ENCODE data around the gene NDUFB2. TPM values are rescaled to one million over a fixed set of nuclear protein-coding genes. Genes with fewer than 3 reads are reported as not detected.

The NDUFB2 gene
- total and polyA plus RNA-seq, 2 experiments from 2014 or later = 324 to 432 TPM

- H3K4me2 ChIP-seq (ENCODE audit: unreplicated experiment) = no peak overlapping the region
- no peak overlapping the region for H3K4me3 ChIP-seq
- no peak overlapping the region for H2AFZ ChIP-seq
- H3K27ac ChIP-seq = no peak overlapping the region
- no peaks in the 10 kb centered on the region for H3K27me3 ChIP-seq (replicated peaks; ENCODE audit: insufficient read depth)
- no peaks in the 10 kb centered on the region for H3K79me2 ChIP-seq (ENCODE audit: insufficient read depth)
- 72 to 80% methylated on average over 5 of the region's 5 CpGs for WGBS, 2 experiments (ENCODE audit: low coverage in 1 of 2, low lambda C conversion rate in 2 of 2, missing lambda C conversion rate in 2 of 2)
- TF ChIP-seq EZH2 (IDR thresholded peaks at IDR 0.05; ENCODE audit: insufficient read depth, poor library complexity, severe bottlenecking) (no peak), EZH2phosphoT487 (IDR thresholded peaks at IDR 0.05; ENCODE audit: insufficient read depth, low read depth) (no peak)
- in situ Hi-C loops (cut with MboI) = no loop called here
- no peaks in the 10 kb centered on the region for H3K9me3 ChIP-seq (ENCODE audit: low read depth)
- H4K20me1 ChIP-seq (ENCODE audit: insufficient read depth) = no peaks in the 10 kb centered on the region
- H3F3A ChIP-seq (ENCODE audit: insufficient read depth) = no peaks in the 10 kb centered on the region
- H3K36me3 ChIP-seq (ENCODE audit: low read depth) = no peaks in the 10 kb centered on the region
- no peaks in the 10 kb centered on the region for H3K4me1 ChIP-seq (ENCODE audit: insufficient read depth)
- peak; percentile 14 for DNase-seq
- H3K9me2 ChIP-seq (ENCODE audit: insufficient read depth) = no peaks in the 10 kb centered on the region
- no peak overlapping the region for H3K9ac ChIP-seq
These were observed 23.2 kb downstream of the NDUFB2 start for GRCh38 chr7:140719721-140720120.

- no peaks in the 10 kb centered on the region for H3K4me1 ChIP-seq (ENCODE audit: insufficient read depth)
- 95 to 100% methylated on average over 1 of the region's 1 CpG for WGBS, 2 experiments (ENCODE audit: low coverage in 1 of 2, low lambda C conversion rate in 2 of 2, missing lambda C conversion rate in 2 of 2)
- DNase-seq = no peak
- H3K79me2 ChIP-seq (ENCODE audit: insufficient read depth) = no peaks in the 10 kb centered on the region
- no peak overlapping the region for H3K4me2 ChIP-seq (ENCODE audit: unreplicated experiment)
- H3K36me3 ChIP-seq (ENCODE audit: low read depth) = no peaks in the 10 kb centered on the region
- H3K27ac ChIP-seq = no peak overlapping the region
- no peak overlapping the region for H3K9ac ChIP-seq
- TF ChIP-seq EZH2phosphoT487 (IDR thresholded peaks at IDR 0.05; ENCODE audit: insufficient read depth, low read depth) (no peak), EZH2 (IDR thresholded peaks at IDR 0.05; ENCODE audit: insufficient read depth, poor library complexity, severe bottlenecking) (no peak)
- no peaks in the 10 kb centered on the region for H3F3A ChIP-seq (ENCODE audit: insufficient read depth)
- H3K27me3 ChIP-seq (replicated peaks; ENCODE audit: insufficient read depth) = no peaks in the 10 kb centered on the region
- no peaks in the 10 kb centered on the region for H3K9me3 ChIP-seq (ENCODE audit: low read depth)
- no peaks in the 10 kb centered on the region for H3K9me2 ChIP-seq (ENCODE audit: insufficient read depth)
- no peak overlapping the region for H3K4me3 ChIP-seq
- in situ Hi-C loops (cut with MboI) = no loop called here
- no peak overlapping the region for H2AFZ ChIP-seq
- H4K20me1 ChIP-seq (ENCODE audit: insufficient read depth) = no peaks in the 10 kb centered on the region
These were observed 25.7 kb downstream of the NDUFB2 start for GRCh38 chr7:140722254-140722653.

- Histone ChIP-seq H3K27me3 (replicated peaks; ENCODE audit: insufficient read depth) (no peaks in the 10 kb centered on the region), H3K9me3 (ENCODE audit: low read depth) (no peaks in the 10 kb centered on the region), H3K9me2 (ENCODE audit: insufficient read depth) (no peaks in the 10 kb centered on the region), H3K4me1 (ENCODE audit: insufficient read depth) (peaks cover 6% of the 10 kb centered on the region), H3K27ac (no peak overlapping the region), H3F3A (ENCODE audit: insufficient read depth) (no peaks in the 10 kb centered on the region), H2AFZ (no peak overlapping the region), H3K4me2 (ENCODE audit: unreplicated experiment) (no peak overlapping the region), H3K36me3 (ENCODE audit: low read depth) (no peaks in the 10 kb centered on the region), H3K9ac (no peak overlapping the region), H3K4me3 (no peak overlapping the region), H4K20me1 (ENCODE audit: insufficient read depth) (no peaks in the 10 kb centered on the region), H3K79me2 (ENCODE audit: insufficient read depth) (no peaks in the 10 kb centered on the region)
- DNase-seq = no peak
- 98% methylated on average over 6 of the region's 6 CpGs for WGBS, 2 experiments (ENCODE audit: low coverage in 1 of 2, low lambda C conversion rate in 2 of 2, missing lambda C conversion rate in 2 of 2)
- TF ChIP-seq EZH2 (IDR thresholded peaks at IDR 0.05; ENCODE audit: insufficient read depth, poor library complexity, severe bottlenecking) (no peak), EZH2phosphoT487 (IDR thresholded peaks at IDR 0.05; ENCODE audit: insufficient read depth, low read depth) (no peak)
- in situ Hi-C loops (cut with MboI) = no loop called here
These were observed 26.5 kb downstream of the NDUFB2 start for GRCh38 chr7:140723006-140723405.

DNA sequence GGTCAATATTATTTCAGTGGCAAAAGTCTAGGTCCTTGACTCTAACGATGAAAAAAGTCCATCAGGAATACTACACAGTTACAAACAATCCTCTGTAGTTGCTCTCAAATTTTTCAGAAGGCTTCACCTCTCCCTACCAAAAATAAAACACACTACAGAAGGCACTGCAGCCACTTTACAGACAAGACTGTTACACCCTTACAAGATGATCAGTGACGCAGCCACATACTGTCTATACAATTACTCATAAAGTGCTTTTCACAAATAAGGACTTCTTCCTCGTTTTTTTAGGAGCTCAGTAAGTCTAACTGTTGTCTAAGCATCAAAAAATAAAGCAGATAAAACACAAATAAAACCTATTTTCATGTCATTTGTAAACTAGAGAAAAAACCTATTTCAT is 27.1 kb downstream of the NDUFB2 start:
- no peaks in the 10 kb centered on the region for H3K27me3 ChIP-seq (replicated peaks; ENCODE audit: insufficient read depth)
- no peak overlapping the region for H3K27ac ChIP-seq
- H3K4me2 ChIP-seq (ENCODE audit: unreplicated experiment) = no peak overlapping the region
- H3K79me2 ChIP-seq (ENCODE audit: insufficient read depth) = no peaks in the 10 kb centered on the region
- H3K4me1 ChIP-seq (ENCODE audit: insufficient read depth) = peaks cover 12% of the 10 kb centered on the region
- H2AFZ ChIP-seq = no peak overlapping the region
- no peak overlapping the region for H3K4me3 ChIP-seq
- H3K36me3 ChIP-seq (ENCODE audit: low read depth) = no peaks in the 10 kb centered on the region
- DNase-seq = no peak
- no peaks in the 10 kb centered on the region for H3K9me3 ChIP-seq (ENCODE audit: low read depth)
- in situ Hi-C loops (cut with MboI) = no loop called here
- WGBS, 2 experiments (ENCODE audit: low coverage in 1 of 2, low lambda C conversion rate in 2 of 2, missing lambda C conversion rate in 2 of 2) = 67% methylated on average over 3 of the region's 3 CpGs
- no peaks in the 10 kb centered on the region for H4K20me1 ChIP-seq (ENCODE audit: insufficient read depth)
- H3K9ac ChIP-seq = no peak overlapping the region
- no peaks in the 10 kb centered on the region for H3F3A ChIP-seq (ENCODE audit: insufficient read depth)
- TF ChIP-seq EZH2 (IDR thresholded peaks at IDR 0.05; ENCODE audit: insufficient read depth, poor library complexity, severe bottlenecking) = no peak
- TF ChIP-seq EZH2phosphoT487 (IDR thresholded peaks at IDR 0.05; ENCODE audit: insufficient read depth, low read depth) = no peak
- no peaks in the 10 kb centered on the region for H3K9me2 ChIP-seq (ENCODE audit: insufficient read depth)

DNA sequence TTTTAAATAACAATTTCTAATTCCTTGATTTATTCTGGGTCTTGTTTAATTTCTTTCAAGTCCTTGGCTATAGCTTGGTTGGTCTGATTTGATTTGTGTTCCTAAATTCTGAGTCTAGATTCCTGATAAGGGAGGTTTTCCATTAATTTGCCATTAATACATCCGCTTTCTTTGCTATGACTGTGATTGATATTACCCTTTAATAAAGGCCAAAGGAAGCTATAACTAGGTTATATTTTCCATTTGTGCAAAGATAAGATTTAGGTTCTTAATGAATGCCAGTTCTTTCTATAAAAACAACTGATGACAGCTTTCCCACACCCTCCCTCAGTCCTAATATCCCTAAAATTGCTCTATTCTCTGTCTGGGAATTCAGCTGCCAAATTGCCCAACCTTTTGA is 28.2 kb downstream of the NDUFB2 start:
- no peaks in the 10 kb centered on the region for H3K79me2 ChIP-seq (ENCODE audit: insufficient read depth)
- no peaks in the 10 kb centered on the region for H3K36me3 ChIP-seq (ENCODE audit: low read depth)
- peaks cover 21% of the 10 kb centered on the region for H3K4me1 ChIP-seq (ENCODE audit: insufficient read depth)
- no peak overlapping the region for H3K9ac ChIP-seq
- no peak overlapping the region for H3K4me3 ChIP-seq
- no peaks in the 10 kb centered on the region for H3K9me3 ChIP-seq (ENCODE audit: low read depth)
- in situ Hi-C loops (cut with MboI) = no loop called here
- DNase-seq = no peak
- H2AFZ ChIP-seq = no peak overlapping the region
- H3K9me2 ChIP-seq (ENCODE audit: insufficient read depth) = no peaks in the 10 kb centered on the region
- 95% methylated on average over 1 of the region's 1 CpG for WGBS, 2 experiments (ENCODE audit: low coverage in 1 of 2, low lambda C conversion rate in 2 of 2, missing lambda C conversion rate in 2 of 2)
- no peaks in the 10 kb centered on the region for H4K20me1 ChIP-seq (ENCODE audit: insufficient read depth)
- H3F3A ChIP-seq (ENCODE audit: insufficient read depth) = no peaks in the 10 kb centered on the region
- H3K27ac ChIP-seq = no peak overlapping the region
- no peak overlapping the region for H3K4me2 ChIP-seq (ENCODE audit: unreplicated experiment)
- TF ChIP-seq EZH2 (IDR thresholded peaks at IDR 0.05; ENCODE audit: insufficient read depth, poor library complexity, severe bottlenecking) = no peak
- TF ChIP-seq EZH2phosphoT487 (IDR thresholded peaks at IDR 0.05; ENCODE audit: insufficient read depth, low read depth) = no peak
- H3K27me3 ChIP-seq (replicated peaks; ENCODE audit: insufficient read depth) = no peaks in the 10 kb centered on the region

Measured in GM23248 (cell line).